Bronchial epithelial cell (primary cell): Measurements from ENCODE around the gene ATF7. TPM values are rescaled to one million over a fixed set of nuclear protein-coding genes. Genes with fewer than 3 reads are reported as not detected.
"Not testable (repeated sequence)": the region's sequence is repeated elsewhere in the genome, so short reads cannot be mapped to it uniquely, and the experiment has no call there.

Experiments
- DNase-seq: peaks from one replicate; pipeline ENCODE4 v3.0.0-alpha.2; 2010; ENCODE audit warnings: low read depth
- FAIRE-seq: peaks from 2 replicates; lab custom pipeline; 2011; peaks lifted over from hg19 to GRCh38; lab: Jason Lieb, UNC
- H3K27me3 ChIP-seq: 2 replicates; pipeline ENCODE4 v1.5.1; 2011; ENCODE audit warnings: low read length; ENCODE audit not compliant: control insufficient read depth, insufficient read depth
- H3K36me3 ChIP-seq: 2 replicates; pipeline ENCODE4 v1.5.1; 2011; ENCODE audit warnings: low read length; ENCODE audit not compliant: control insufficient read depth, insufficient read depth
- H3K4me3 ChIP-seq: 2 replicates; pipeline ENCODE4 v1.5.1; 2011; ENCODE audit warnings: mild to moderate bottlenecking, low read depth, low read length, control low read depth
- total RNA-seq: library from RNA; depleted of rRNA; stranded (reverse); fragments of >200 nt; gene quantifications from 2 replicates; pipeline ENCODE4 v1.2.1, GENCODE V29; 2014
- TF ChIP-seq, protein P1 (sequence below): IDR thresholded peaks from 2 replicates; pipeline ENCODE4 v1.5.1; 2011; ENCODE audit warnings: mild to moderate bottlenecking, moderate library complexity, low read length, control low read depth, inconsistent platforms; ENCODE audit not compliant: insufficient read depth, severe bottlenecking

ATF7 gene
- total RNA-seq, 1 donor from 2014 or later = 5.3 TPM

GRCh38 chr12:53568809-53569557 lies 57.2 kb downstream of the ATF7 start:
- TF ChIP-seq, protein P1, sequence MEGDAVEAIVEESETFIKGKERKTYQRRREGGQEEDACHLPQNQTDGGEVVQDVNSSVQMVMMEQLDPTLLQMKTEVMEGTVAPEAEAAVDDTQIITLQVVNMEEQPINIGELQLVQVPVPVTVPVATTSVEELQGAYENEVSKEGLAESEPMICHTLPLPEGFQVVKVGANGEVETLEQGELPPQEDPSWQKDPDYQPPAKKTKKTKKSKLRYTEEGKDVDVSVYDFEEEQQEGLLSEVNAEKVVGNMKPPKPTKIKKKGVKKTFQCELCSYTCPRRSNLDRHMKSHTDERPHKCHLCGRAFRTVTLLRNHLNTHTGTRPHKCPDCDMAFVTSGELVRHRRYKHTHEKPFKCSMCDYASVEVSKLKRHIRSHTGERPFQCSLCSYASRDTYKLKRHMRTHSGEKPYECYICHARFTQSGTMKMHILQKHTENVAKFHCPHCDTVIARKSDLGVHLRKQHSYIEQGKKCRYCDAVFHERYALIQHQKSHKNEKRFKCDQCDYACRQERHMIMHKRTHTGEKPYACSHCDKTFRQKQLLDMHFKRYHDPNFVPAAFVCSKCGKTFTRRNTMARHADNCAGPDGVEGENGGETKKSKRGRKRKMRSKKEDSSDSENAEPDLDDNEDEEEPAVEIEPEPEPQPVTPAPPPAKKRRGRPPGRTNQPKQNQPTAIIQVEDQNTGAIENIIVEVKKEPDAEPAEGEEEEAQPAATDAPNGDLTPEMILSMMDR = no peak
- DNase-seq (peak; percentile 45), FAIRE-seq (no peak)
- no peaks in the 10 kb centered on the region for H3K27me3 ChIP-seq
- no peaks in the 10 kb centered on the region for H3K36me3 ChIP-seq
- no peak overlapping the region for H3K4me3 ChIP-seq

DNA sequence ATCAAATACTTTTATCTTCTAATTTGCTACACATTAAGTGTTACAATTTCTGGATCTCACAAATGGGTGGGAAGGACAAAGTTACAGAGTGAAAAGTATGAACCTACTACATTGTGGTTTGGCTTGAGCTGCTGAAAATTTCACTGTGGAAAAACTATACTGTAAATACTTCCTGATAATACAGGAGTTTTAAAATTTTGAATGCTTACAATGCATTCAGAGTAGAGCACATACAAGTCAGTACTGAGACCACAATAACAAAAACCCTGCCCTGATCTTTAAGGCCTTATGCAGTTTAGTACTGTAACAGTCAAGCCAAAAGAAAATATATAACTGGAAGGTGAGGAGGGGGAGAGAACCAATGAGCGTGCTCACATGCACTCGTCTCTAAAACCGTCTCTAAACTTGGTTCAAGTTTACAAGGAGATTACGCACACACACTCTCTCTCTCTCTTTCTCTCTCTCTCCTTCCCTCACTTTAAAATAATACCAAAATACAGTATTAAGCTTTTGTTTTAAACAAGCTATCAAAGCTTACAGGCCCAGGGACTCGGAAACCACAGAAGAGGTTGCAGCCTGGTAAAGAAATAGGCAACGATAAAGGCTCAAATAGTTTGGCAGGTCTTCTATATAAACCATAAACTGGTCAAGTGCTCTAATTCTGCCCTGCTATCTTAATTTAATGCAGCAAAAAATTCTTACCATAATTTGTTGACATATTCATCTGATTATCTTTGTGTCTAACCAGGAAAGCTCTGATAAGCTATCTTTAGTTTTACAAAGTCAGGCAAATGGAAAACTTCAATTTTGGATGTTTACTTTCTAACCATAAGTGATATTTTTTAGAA lies 58.0 kb downstream of the ATF7 start:
- no peak for DNase-seq
- no peak for FAIRE-seq
- Histone ChIP-seq H3K27me3 (no peaks in the 10 kb centered on the region), H3K4me3 (no peak overlapping the region), H3K36me3 (no peaks in the 10 kb centered on the region)
- TF ChIP-seq, protein P1 = no peak

DNA sequence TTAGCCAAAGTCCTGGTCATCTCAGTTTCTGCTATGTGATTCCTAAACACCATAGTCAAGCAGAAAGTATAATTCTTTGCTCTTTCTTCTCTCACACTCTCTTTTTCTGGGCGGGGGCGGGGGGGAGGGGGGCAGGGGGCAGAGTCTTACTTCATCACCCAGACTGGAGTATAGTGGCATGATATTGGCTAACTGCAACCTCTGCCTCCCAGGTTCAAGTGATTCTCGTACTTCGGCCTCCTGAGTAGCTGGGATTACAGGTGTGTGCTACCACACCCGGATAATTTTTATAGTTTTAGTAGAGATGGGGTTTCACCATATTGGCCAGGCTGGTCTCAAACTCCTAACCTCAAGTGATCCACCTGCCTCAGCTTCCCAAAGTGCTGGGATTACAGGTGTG lies 60.8 kb downstream of the ATF7 start:
- H3K4me3 ChIP-seq, FAIRE-seq, H3K36me3 ChIP-seq, DNase-seq, H3K27me3 ChIP-seq: not testable (repeated sequence)

- FAIRE-seq (no peak), DNase-seq (no peak)
- H3K4me3 ChIP-seq = no peak overlapping the region
- TF ChIP-seq, protein P1 = no peak
- H3K36me3 ChIP-seq = no peaks in the 10 kb centered on the region
- H3K27me3 ChIP-seq = no peaks in the 10 kb centered on the region
These were observed 61.2 kb downstream of the ATF7 start for GRCh38 chr12:53564941-53565340.

GRCh38 chr12:53564278-53564677 lies 61.9 kb downstream of the ATF7 start:
- FAIRE-seq = no peak
- TF ChIP-seq, protein P1 = no peak
- no peaks in the 10 kb centered on the region for H3K27me3 ChIP-seq

DNA sequence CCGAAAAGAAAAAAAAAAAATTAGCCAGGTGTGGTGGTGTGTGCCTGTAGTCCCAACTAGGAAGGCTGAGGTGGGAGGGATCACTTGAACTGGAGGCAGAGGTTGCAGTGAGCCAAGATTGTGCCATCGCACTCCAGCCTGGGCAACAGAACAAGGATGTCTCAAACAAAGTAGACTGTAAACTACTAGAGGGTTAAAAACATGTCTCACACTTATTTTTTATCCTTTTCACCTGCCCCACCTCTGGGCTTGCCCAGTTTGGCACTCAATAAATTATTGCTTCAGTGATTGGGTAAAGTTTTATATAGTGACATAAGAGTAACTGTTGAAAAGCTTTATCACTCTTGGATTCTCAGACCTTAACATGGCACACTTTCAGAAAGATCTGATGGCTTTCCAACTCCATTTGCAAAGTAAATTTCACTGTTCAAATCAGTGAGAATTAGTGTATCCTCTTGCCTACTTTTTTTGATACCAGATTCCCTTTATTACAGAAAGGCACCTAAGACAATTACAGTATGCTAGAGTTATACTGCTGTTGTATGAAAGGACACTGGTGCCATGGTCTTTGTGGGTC lies 62.6 kb downstream of the ATF7 start:
- Histone ChIP-seq H3K27me3 (no peaks in the 10 kb centered on the region), H3K4me3 (no peak overlapping the region), H3K36me3 (no peaks in the 10 kb centered on the region)
- TF ChIP-seq, protein P1 = no peak
- DNase-seq (no peak), FAIRE-seq (no peak)

More at GRCh38 chr12:53564278-53564677, 61.9 kb downstream of the ATF7 start:
- DNase-seq = no peak
- H3K36me3 ChIP-seq = no peaks in the 10 kb centered on the region
- no peak overlapping the region for H3K4me3 ChIP-seq
